Osteoblast (primary cell): ENCODE measurements around the gene KCNQ1. TPM values are rescaled to one million over a fixed set of nuclear protein-coding genes. Genes with fewer than 3 reads are reported as not detected.

Experiments
- DNase-seq: peaks from one replicate; pipeline ENCODE4 v3.0.0; 2011; ENCODE audit warnings: low spot score, mixed read lengths; ENCODE audit not compliant: insufficient read length; ENCODE audit errors: missing footprints
- H2AFZ ChIP-seq: 2 replicates; pipeline ENCODE4 v1.6.0; 2011; ENCODE audit warnings: mild to moderate bottlenecking, low read length
- H3K27ac ChIP-seq: 2 replicates; pipeline ENCODE4 v1.5.1; 2011; ENCODE audit warnings: mild to moderate bottlenecking, low read depth, low read length, moderate library complexity
- H3K27me3 ChIP-seq: 2 replicates; pipeline ENCODE4 v1.6.0; 2012; ENCODE audit warnings: mild to moderate bottlenecking, control low read depth, inconsistent platforms, low read length, moderate library complexity; ENCODE audit not compliant: insufficient read depth
- H3K36me3 ChIP-seq: 2 replicates; pipeline ENCODE4 v1.5.1; 2011; ENCODE audit warnings: mild to moderate bottlenecking, low read length, control low read depth, moderate library complexity; ENCODE audit not compliant: insufficient read depth
- H3K4me1 ChIP-seq: 2 replicates; pipeline ENCODE4 v1.5.1; 2011; ENCODE audit warnings: mild to moderate bottlenecking, low read length, control low read depth, moderate library complexity; ENCODE audit not compliant: insufficient read depth
- H3K4me2 ChIP-seq: 2 replicates; pipeline ENCODE4 v1.6.0; 2011; ENCODE audit warnings: mild to moderate bottlenecking, low read length; ENCODE audit not compliant: insufficient read depth
- H3K4me3 ChIP-seq: fragments of 200-600 bp; sonication (generic); 3 replicates; pipeline ENCODE4 v1.5.1; 2012; ENCODE audit warnings: mild to moderate bottlenecking, low read length, inconsistent platforms; ENCODE audit not compliant: insufficient read depth
- H3K79me2 ChIP-seq: 2 replicates; pipeline ENCODE4 v1.6.0; 2012; ENCODE audit warnings: mild to moderate bottlenecking, low read length, control low read depth, inconsistent platforms; ENCODE audit not compliant: insufficient read depth
- H3K9me3 ChIP-seq: 2 replicates; pipeline ENCODE4 v1.5.1; 2011; ENCODE audit warnings: low read depth, low read length, control low read depth
- H4K20me1 ChIP-seq: 2 replicates; pipeline ENCODE4 v1.6.0; 2012; ENCODE audit warnings: mild to moderate bottlenecking, low read length, control low read depth; ENCODE audit not compliant: insufficient read depth
- total RNA-seq: library from RNA; depleted of rRNA; stranded (reverse); fragments of >200 nt; gene quantifications from 2 replicates; pipeline ENCODE4 v1.2.3, GENCODE V29; 2012
- TF ChIP-seq, protein P1 (sequence below): IDR thresholded peaks from 2 replicates; pipeline ENCODE4 v1.5.1; 2011; ENCODE audit warnings: mild to moderate bottlenecking, low read depth, low read length, moderate library complexity; ENCODE audit errors: extremely low read depth

Gene KCNQ1
- total RNA-seq, 1 donor, result not detected

DNA sequence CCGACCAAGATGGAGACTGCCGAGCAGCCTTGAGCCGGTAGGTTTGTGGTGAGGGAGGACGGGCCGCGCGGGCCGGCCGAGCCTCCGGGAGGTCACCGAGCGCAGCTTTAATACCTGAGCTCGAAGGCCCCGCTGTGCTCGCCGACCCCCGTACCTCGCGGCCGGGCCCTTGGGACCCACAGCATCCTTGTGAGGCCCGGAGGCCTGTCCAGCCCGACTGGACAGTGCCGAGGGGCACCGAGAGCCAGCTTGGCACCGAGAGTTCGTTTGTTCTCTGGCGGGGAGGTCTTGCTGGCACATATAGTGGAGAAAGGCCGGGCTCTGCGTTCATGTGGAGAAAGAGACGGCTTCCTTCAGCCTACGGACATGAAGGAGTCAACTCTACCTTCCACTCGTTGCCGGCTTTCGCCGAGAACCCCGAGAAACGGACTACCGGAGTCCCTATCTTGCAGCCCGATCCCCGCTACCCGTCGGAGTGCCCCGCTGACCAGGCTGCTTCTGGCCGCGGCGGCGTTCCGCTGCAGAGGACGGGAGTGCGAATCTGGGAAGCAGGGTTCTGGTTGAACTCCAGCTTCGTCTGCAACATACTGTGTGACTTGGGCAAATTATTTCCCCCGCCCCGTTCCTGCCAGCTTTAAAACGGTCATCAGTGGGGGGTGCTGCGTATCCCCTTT, 43.9 kb upstream of the KCNQ1 start:
- peak overlapping the region; percentile 95 for H3K4me3 ChIP-seq
- H3K27me3 ChIP-seq, result no peaks in the 10 kb centered on the region
- peak overlapping the region; percentile 98 for H3K4me2 ChIP-seq
- peaks cover 28% of the 10 kb centered on the region for H3K36me3 ChIP-seq
- H2AFZ ChIP-seq, result peak overlapping the region; percentile 75
- peaks cover 53% of the 10 kb centered on the region for H3K79me2 ChIP-seq
- H3K27ac ChIP-seq, result peak overlapping the region; percentile 96
- H3K4me1 ChIP-seq, result peaks cover 19% of the 10 kb centered on the region
- no peaks in the 10 kb centered on the region for H3K9me3 ChIP-seq
- TF ChIP-seq, protein P1, sequence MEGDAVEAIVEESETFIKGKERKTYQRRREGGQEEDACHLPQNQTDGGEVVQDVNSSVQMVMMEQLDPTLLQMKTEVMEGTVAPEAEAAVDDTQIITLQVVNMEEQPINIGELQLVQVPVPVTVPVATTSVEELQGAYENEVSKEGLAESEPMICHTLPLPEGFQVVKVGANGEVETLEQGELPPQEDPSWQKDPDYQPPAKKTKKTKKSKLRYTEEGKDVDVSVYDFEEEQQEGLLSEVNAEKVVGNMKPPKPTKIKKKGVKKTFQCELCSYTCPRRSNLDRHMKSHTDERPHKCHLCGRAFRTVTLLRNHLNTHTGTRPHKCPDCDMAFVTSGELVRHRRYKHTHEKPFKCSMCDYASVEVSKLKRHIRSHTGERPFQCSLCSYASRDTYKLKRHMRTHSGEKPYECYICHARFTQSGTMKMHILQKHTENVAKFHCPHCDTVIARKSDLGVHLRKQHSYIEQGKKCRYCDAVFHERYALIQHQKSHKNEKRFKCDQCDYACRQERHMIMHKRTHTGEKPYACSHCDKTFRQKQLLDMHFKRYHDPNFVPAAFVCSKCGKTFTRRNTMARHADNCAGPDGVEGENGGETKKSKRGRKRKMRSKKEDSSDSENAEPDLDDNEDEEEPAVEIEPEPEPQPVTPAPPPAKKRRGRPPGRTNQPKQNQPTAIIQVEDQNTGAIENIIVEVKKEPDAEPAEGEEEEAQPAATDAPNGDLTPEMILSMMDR, result no peak
- peaks cover 9% of the 10 kb centered on the region for H4K20me1 ChIP-seq
- no peak for DNase-seq

DNA sequence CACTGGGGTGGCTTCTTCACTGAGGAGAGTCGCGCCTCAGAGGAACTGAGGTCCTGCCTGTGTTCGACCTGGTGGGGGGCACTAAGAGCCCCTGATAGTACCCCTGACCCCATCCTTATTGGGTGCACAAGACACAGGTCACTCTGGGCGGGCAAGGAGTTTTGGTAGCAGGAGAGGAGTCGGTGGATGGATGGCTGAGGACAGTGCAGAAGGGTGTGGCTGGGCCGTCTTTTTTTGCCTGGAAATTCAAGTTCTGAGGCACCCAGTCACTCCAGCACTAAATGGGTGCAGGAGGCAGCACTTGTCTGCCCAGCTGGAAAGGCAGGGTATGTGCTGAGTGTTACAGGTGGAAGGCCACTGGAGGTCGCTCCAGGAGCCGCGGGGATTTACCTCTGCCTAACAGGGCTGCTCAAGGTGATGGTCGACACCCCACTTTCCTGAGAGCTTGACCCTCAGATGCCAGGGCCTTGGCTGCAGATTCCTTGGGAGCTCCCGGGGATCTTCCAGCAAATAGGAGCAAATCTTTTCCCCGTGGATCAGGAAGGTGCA, 43.3 kb upstream of the KCNQ1 start:
- H3K4me3 ChIP-seq, result peak overlapping the region; percentile 95
- TF ChIP-seq, protein P1, result no peak
- no peak for DNase-seq
- peaks cover 9% of the 10 kb centered on the region for H4K20me1 ChIP-seq
- peaks cover 28% of the 10 kb centered on the region for H3K36me3 ChIP-seq
- peaks cover 19% of the 10 kb centered on the region for H3K4me1 ChIP-seq
- no peaks in the 10 kb centered on the region for H3K9me3 ChIP-seq
- H3K27ac ChIP-seq, result peak overlapping the region; percentile 96
- H3K4me2 ChIP-seq, result peak overlapping the region; percentile 98
- H3K27me3 ChIP-seq, result no peaks in the 10 kb centered on the region
- peaks cover 49% of the 10 kb centered on the region for H3K79me2 ChIP-seq
- no peak overlapping the region for H2AFZ ChIP-seq

DNA sequence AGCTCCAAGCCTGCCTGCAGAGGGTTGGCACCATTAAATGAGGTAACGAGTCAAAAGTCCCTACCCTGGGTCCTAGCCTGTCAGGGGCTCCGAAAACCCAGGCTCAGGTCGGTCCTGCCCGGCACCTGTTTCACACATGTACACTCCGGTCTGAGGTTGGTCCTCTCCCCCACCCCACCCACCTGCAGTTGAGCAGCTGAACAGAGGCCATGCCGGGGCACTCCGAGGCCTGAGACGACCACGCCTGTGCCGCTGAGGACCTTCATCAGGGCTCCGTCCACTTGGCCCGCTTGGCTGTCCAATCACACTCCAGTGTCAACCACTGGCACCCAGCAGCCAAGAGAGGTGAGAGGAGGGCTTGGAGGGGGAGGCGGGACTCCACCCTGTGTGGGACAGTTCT, 42.7 kb upstream of the KCNQ1 start:
- Histone ChIP-seq H3K4me1 (peaks cover 19% of the 10 kb centered on the region), H3K27ac (peak overlapping the region; percentile 96), H3K9me3 (no peaks in the 10 kb centered on the region), H3K27me3 (no peaks in the 10 kb centered on the region), H3K36me3 (peaks cover 22% of the 10 kb centered on the region), H4K20me1 (peaks cover 9% of the 10 kb centered on the region), H3K4me3 (peak overlapping the region; percentile 95), H3K79me2 (peaks cover 43% of the 10 kb centered on the region), H3K4me2 (peak overlapping the region; percentile 98), H2AFZ (no peak overlapping the region)
- TF ChIP-seq, protein P1, result no peak
- no peak for DNase-seq

DNA sequence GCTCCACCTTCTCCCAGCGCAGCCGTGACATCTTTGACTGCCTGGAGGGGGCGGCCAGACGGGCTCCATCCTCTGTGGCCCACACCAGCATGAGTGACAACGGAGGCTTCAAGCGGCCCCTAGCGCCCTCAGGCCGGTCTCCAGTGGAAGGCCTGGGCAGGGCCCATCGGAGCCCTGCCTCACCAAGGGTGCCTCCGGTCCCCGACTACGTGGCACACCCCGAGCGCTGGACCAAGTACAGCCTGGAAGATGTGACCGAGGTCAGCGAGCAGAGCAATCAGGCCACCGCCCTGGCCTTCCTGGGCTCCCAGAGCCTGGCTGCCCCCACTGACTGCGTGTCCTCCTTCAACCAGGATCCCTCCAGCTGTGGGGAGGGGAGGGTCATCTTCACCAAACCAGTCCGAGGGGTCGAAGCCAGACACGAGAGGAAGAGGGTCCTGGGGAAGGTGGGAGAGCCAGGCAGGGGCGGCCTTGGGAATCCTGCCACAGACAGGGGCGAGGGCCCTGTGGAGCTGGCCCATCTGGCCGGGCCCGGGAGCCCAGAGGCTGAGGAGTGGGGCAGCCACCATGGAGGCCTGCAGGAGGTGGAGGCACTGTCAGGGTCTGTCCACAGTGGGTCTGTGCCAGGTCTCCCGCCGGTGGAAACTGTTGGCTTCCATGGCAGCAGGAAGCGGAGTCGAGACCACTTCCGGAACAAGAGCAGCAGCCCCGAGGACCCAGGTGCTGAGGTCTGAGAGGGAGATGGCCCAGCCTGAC, 41.7 kb upstream of the KCNQ1 start:
- Histone ChIP-seq H3K4me1 (peaks cover 19% of the 10 kb centered on the region), H3K27ac (no peak overlapping the region), H4K20me1 (peaks cover 9% of the 10 kb centered on the region), H3K36me3 (peaks cover 19% of the 10 kb centered on the region), H3K4me2 (no peak overlapping the region), H3K9me3 (no peaks in the 10 kb centered on the region), H3K4me3 (no peak overlapping the region), H2AFZ (no peak overlapping the region), H3K27me3 (no peaks in the 10 kb centered on the region), H3K79me2 (peaks cover 39% of the 10 kb centered on the region)
- DNase-seq, result no peak
- TF ChIP-seq, protein P1, result no peak
